PC-3 (cell line): ENCODE data around the gene ASB9. TPM values are rescaled to one million over a fixed set of nuclear protein-coding genes. Genes with fewer than 3 reads are reported as not detected.

Experiments used
- ATAC-seq: fragments of 200-7000 bp; cut with Tn5 transposase; 2 replicates; pipeline ENCODE4 v1.9.1; 2020; ENCODE audit warnings: mild to moderate bottlenecking, moderate library complexity
- BruUV-seq: library from RNA; stranded (reverse); fragments of 400-500 nt; replicated peaks from 2 replicates; lab custom pipeline; 2021; lab: Mats Ljungman, UMichigan
- CTCF ChIA-PET: fragments of 300-600 bp; sonication (Branson Sonifier 250); formaldehyde crosslinking; loops from one replicate; lab custom pipeline; 2022; ENCODE audit warnings: antibody characterized with exemption; lab: Charles Lee
- POLR2A ChIA-PET: fragments of 300-600 bp; sonication (Branson Sonifier 250); formaldehyde crosslinking; loops from one replicate; lab custom pipeline; 2022; ENCODE audit warnings: antibody characterized with exemption; ENCODE audit not compliant: unreplicated experiment; lab: Charles Lee
- DNase-seq: peaks from one replicate; pipeline ENCODE4 v3.0.0-alpha.2; 2015
- H2AFZ ChIP-seq: fragments of 300-600 bp; sonication (generic); 2 replicates; pipeline ENCODE4 v1.6.0; 2016; ENCODE audit warnings: antibody characterized with exemption, low read length
- H3F3A ChIP-seq: fragments of 300-600 bp; sonication (generic); one replicate; pipeline ENCODE4 v1.6.0; 2017; ENCODE audit warnings: antibody characterized with exemption, low read length, control low read depth, mild to moderate bottlenecking; ENCODE audit not compliant: unreplicated experiment
- H3K27ac ChIP-seq: fragments of 300-600 bp; sonication (generic); 2 replicates; pipeline ENCODE4 v1.5.1; 2016; ENCODE audit warnings: mild to moderate bottlenecking, low read length
- H3K27me3 ChIP-seq: fragments of 300-600 bp; sonication (generic); 2 replicates; pipeline ENCODE4 v1.6.1; 2016; ENCODE audit warnings: low read length, mixed read lengths
- H3K36me3 ChIP-seq: fragments of 300-600 bp; sonication (generic); 2 replicates; pipeline ENCODE4 v1.6.1; 2016; ENCODE audit warnings: low read depth, mixed run types, low read length, mixed read lengths
- H3K4me1 ChIP-seq: fragments of 300-600 bp; sonication (generic); 2 replicates; pipeline ENCODE4 v1.5.1; 2016; ENCODE audit warnings: low read length; ENCODE audit not compliant: insufficient read depth
- H3K4me2 ChIP-seq: fragments of 300-600 bp; sonication (generic); 2 replicates; pipeline ENCODE4 v1.6.0; 2016; ENCODE audit warnings: low read length
- H3K4me3 ChIP-seq: fragments of 300-600 bp; sonication (generic); 2 replicates; pipeline ENCODE4 v1.5.1; 2016; ENCODE audit warnings: mild to moderate bottlenecking, low read length, mixed read lengths
- H3K79me2 ChIP-seq: fragments of 300-600 bp; sonication (generic); 2 replicates; pipeline ENCODE4 v1.6.1; 2017; ENCODE audit warnings: low read length, mixed read lengths
- H3K9ac ChIP-seq: fragments of 300-600 bp; sonication (generic); 2 replicates; pipeline ENCODE4 v1.6.0; 2016; ENCODE audit warnings: mild to moderate bottlenecking, low read length
- H3K9me2 ChIP-seq: fragments of 300-600 bp; sonication (generic); replicated peaks from 2 replicates; pipeline ENCODE4 v1.6.1; 2016; ENCODE audit warnings: mixed run types, low read length, mixed read lengths
- H3K9me3 ChIP-seq: fragments of 300-600 bp; sonication (generic); 2 replicates; pipeline ENCODE4 v1.6.1; 2016; ENCODE audit warnings: low read length, mixed read lengths
- H4K20me1 ChIP-seq: fragments of 300-600 bp; sonication (generic); 2 replicates; pipeline ENCODE4 v1.6.1; 2016; ENCODE audit warnings: low read length, mixed read lengths
- CTCF ChIP-seq: fragments of 300-600 bp; sonication (generic); conservative IDR thresholded peaks from 2 replicates; pipeline ENCODE4 v1.5.1; 2017; ENCODE audit warnings: antibody characterized with exemption, low read depth, mild to moderate bottlenecking, low read length
- EZH2 ChIP-seq: fragments of 300-600 bp; sonication (generic); IDR thresholded peaks from one replicate; pipeline ENCODE4 v1.6.1; 2017; ENCODE audit warnings: antibody characterized with exemption, mild to moderate bottlenecking, low read length; ENCODE audit not compliant: unreplicated experiment
- EZH2phosphoT487 ChIP-seq: fragments of 300-600 bp; sonication (generic); IDR thresholded peaks from 2 replicates; pipeline ENCODE4 v1.6.1; 2018; ENCODE audit warnings: mild to moderate bottlenecking, antibody characterized with exemption, low read length, borderline replicate concordance
- intact Hi-C: fragments of 100-400 bp; cut with micrococcal nuclease; formaldehyde crosslinking; loops from 2 replicates; pipeline ENCODE4 v1.9.0; 2023
- total RNA-seq: library from RNA; depleted of rRNA; stranded (reverse); fragments of >200 nt; gene quantifications from 2 replicates; pipeline ENCODE4 v1.2.3, GENCODE V29; 2014

Gene ASB9
- total RNA-seq, 1 experiment from 2014 or later: 31.5 TPM

DNA sequence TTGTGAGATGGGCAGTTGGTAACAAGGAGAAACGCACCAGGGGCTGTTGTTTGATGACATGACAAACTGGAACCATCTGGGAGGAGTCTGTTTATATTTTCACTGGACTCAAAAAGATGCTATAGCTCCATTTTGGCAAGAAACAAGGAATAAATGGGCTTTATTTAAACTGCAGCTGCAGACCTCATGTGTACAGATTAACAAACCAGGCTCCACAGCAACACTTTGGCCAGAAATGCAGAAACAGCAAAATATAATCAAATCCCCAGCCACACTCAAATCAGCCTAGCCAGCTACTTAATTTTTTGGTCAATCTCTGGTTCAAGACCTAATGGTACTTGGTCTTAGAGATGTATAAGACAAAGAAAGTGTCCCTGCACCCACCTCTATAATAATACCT lies 52.7 kb downstream of the ASB9 start:
- BruUV-seq: no TSS peak
- no peaks in the 10 kb centered on the region for H3K9me3 ChIP-seq
- H3F3A ChIP-seq: no peaks in the 10 kb centered on the region
- ChIA-PET POLR2A (no interaction called here), CTCF (no interaction called here)
- H3K4me2 ChIP-seq: no peak overlapping the region
- ATAC-seq (no peak), DNase-seq (no peak)
- TF ChIP-seq CTCF (no peak), EZH2 (no peak), EZH2phosphoT487 (no peak)
- H3K9ac ChIP-seq: no peak overlapping the region
- no peaks in the 10 kb centered on the region for H4K20me1 ChIP-seq
- intact Hi-C loops: no loop called here
- no peak overlapping the region for H3K27ac ChIP-seq
- H3K9me2 ChIP-seq: no peaks in the 10 kb centered on the region
- no peak overlapping the region for H3K4me3 ChIP-seq
- H3K79me2 ChIP-seq: no peaks in the 10 kb centered on the region
- no peaks in the 10 kb centered on the region for H3K36me3 ChIP-seq
- H3K27me3 ChIP-seq: no peaks in the 10 kb centered on the region
- H2AFZ ChIP-seq: no peak overlapping the region
- H3K4me1 ChIP-seq: peaks cover 6% of the 10 kb centered on the region

- Histone ChIP-seq H3K9me3 (no peaks in the 10 kb centered on the region), H3K4me1 (peaks cover 6% of the 10 kb centered on the region), H3K9me2 (no peaks in the 10 kb centered on the region), H3K36me3 (no peaks in the 10 kb centered on the region), H3K79me2 (no peaks in the 10 kb centered on the region), H3K4me2 (no peak overlapping the region), H3K9ac (no peak overlapping the region), H4K20me1 (no peaks in the 10 kb centered on the region), H2AFZ (no peak overlapping the region), H3K27ac (no peak overlapping the region), H3K4me3 (no peak overlapping the region), H3K27me3 (no peaks in the 10 kb centered on the region), H3F3A (no peaks in the 10 kb centered on the region)
- ChIA-PET POLR2A (interaction anchor here (0.6 kb wide), 1 partner anchor 12 kb away, joined by 6 read pairs; no protein-coding TSS in a partner anchor), CTCF (no interaction called here)
- no peak for TF ChIP-seq EZH2phosphoT487
- no peak for TF ChIP-seq EZH2
- DNase-seq (no peak), ATAC-seq (no peak)
- no TSS peak for BruUV-seq
- intact Hi-C loops: no loop called here
These were observed 53.6 kb downstream of the ASB9 start for GRCh38 chrX:15216280-15216679.

DNA sequence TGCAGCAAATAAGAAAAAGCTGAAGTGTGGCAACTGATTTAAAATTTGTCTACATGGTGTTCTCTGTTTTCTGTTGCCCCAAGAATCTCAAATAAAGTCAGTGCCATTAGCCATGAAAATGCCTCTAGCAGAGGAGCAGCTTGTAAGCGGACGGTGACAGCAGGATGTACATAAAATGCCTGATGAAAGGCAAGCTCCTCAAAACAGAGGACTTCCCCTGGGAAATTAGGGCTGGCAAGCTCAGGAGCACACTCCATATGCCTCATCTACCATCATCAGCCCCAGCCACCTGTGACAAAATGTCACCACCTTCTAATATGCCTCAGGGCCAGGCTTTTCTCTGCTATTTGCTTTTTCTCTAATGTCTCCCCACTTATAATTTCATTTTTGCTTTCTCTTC lies 54.5 kb downstream of the ASB9 start:
- Histone ChIP-seq H2AFZ (no peak overlapping the region), H3K9ac (no peak overlapping the region), H4K20me1 (no peaks in the 10 kb centered on the region), H3K27me3 (no peaks in the 10 kb centered on the region), H3K4me1 (peaks cover 6% of the 10 kb centered on the region), H3K36me3 (no peaks in the 10 kb centered on the region), H3K27ac (no peak overlapping the region), H3K4me2 (no peak overlapping the region), H3F3A (no peaks in the 10 kb centered on the region), H3K9me3 (no peaks in the 10 kb centered on the region), H3K79me2 (no peaks in the 10 kb centered on the region), H3K9me2 (no peaks in the 10 kb centered on the region), H3K4me3 (no peak overlapping the region)
- no TSS peak for BruUV-seq
- POLR2A ChIA-PET: no interaction called here
- ATAC-seq: no peak
- intact Hi-C loops: no loop called here
- CTCF ChIA-PET: no interaction called here
- no peak for TF ChIP-seq EZH2phosphoT487
- no peak for TF ChIP-seq EZH2
- no peak for TF ChIP-seq CTCF
- DNase-seq: no peak
